A549 (cell line): Measurements from ENCODE around the gene TMEM232. TPM values are rescaled to one million over a fixed set of nuclear protein-coding genes. Genes with fewer than 3 reads are reported as not detected.

Experiments used
- ATAC-seq, 2 experiments: fragments of 200-7000 bp in 1 of 2; fragments of >200 bp in 1 of 2; cut with Nextera tagmentation in 1 of 2; cut with Tn5 transposase in 1 of 2; 3 replicates each; pipeline versions ENCODE4 v1.8.0 to v1.9.1; 2018 to 2020; ENCODE audit warnings: mild to moderate bottlenecking in 1 of 2, moderate library complexity in 1 of 2
- CTCF ChIA-PET: fragments of 300-600 bp; sonication (Branson Sonifier 250); formaldehyde crosslinking; extraction: SDS; loops from one replicate; lab custom pipeline; 2021; ENCODE audit warnings: antibody characterized with exemption, inconsistent platforms; lab: Yijun Ruan, JAX
- POLR2A ChIA-PET: fragments of 350-600 bp; formaldehyde crosslinking; extraction: SDS; loops from one replicate; lab custom pipeline; 2021; ENCODE audit warnings: antibody characterized with exemption, inconsistent platforms; lab: Yijun Ruan, JAX
- DNase-seq, 2 experiments: peaks; one replicate each; pipeline versions ENCODE4 v3.0.0 to v3.0.0-alpha.2; 2011 to 2016; ENCODE audit warnings: low read depth in 1 of 2, low spot score in 1 of 2
- FAIRE-seq: peaks from 2 replicates; lab custom pipeline; 2011; peaks lifted over from hg19 to GRCh38; lab: Jason Lieb, UNC
- H3K27ac ChIP-seq, 2 experiments: fragments of >200 bp; sonication (Bioruptor Twin); formaldehyde crosslinking; 3 replicates each; pipeline ENCODE4 v1.5.1; 2016 to 2017
- H3K4me1 ChIP-seq: fragments of >200 bp; sonication (Bioruptor Twin); formaldehyde crosslinking; 3 replicates; pipeline ENCODE4 v1.6.1; 2016
- H3K4me2 ChIP-seq: fragments of >200 bp; sonication (Bioruptor Twin); formaldehyde crosslinking; 3 replicates; pipeline ENCODE4 v1.6.1; 2016
- H3K4me3 ChIP-seq: fragments of >200 bp; sonication (Bioruptor Twin); formaldehyde crosslinking; 3 replicates; pipeline ENCODE4 v1.5.1; 2016
- H3K9me3 ChIP-seq: fragments of >200 bp; sonication (Bioruptor Twin); formaldehyde crosslinking; 3 replicates; pipeline ENCODE4 v1.6.1; 2016
- CBX2 ChIP-seq: fragments of 200-600 bp; sonication (generic); IDR thresholded peaks from 2 replicates; pipeline ENCODE4 v1.6.1; 2016; ENCODE audit warnings: low read depth, mild to moderate bottlenecking, borderline replicate concordance
- CBX8 ChIP-seq: fragments of 200-600 bp; sonication (generic); IDR thresholded peaks from 2 replicates; pipeline ENCODE4 v1.6.1; 2016
- CTCF ChIP-seq: fragments of >200 bp; sonication (Bioruptor Twin); formaldehyde crosslinking; IDR thresholded peaks from 3 replicates; pipeline ENCODE4 v1.5.1; 2016
- EHF ChIP-seq: fragments of 250-450 bp; sonication (Bioruptor Pico); IDR thresholded peaks from 2 replicates; pipeline ENCODE4 v1.5.0; 2020; ENCODE audit warnings: mild to moderate bottlenecking
- EP300 ChIP-seq, 2 experiments: fragments of >200 bp; sonication (Bioruptor Twin); formaldehyde crosslinking; IDR thresholded peaks; 2 replicates in 1 of 2; 3 replicates in 1 of 2; pipeline ENCODE4 v1.6.1; 2016 to 2017
- ESRRA ChIP-seq: fragments of 150-350 bp; IDR thresholded peaks from 2 replicates; pipeline ENCODE4 v1.6.1; 2014; ENCODE audit warnings: mild to moderate bottlenecking, low read length, borderline replicate concordance
- GATA3 ChIP-seq: IDR thresholded peaks from 2 replicates; pipeline ENCODE4 v1.6.1; 2012; ENCODE audit warnings: borderline replicate concordance
- HDAC2 ChIP-seq: fragments of 200-600 bp; sonication (generic); IDR thresholded peaks from 2 replicates; pipeline ENCODE4 v1.6.1; 2016
- HOXA7 ChIP-seq: fragments of 250-450 bp; sonication (Bioruptor Pico); IDR thresholded peaks from 2 replicates; pipeline ENCODE4 v1.5.0; 2020; ENCODE audit warnings: mild to moderate bottlenecking, moderate library complexity
- HOXB13 ChIP-seq: fragments of 250-450 bp; sonication (Bioruptor Pico); IDR thresholded peaks from 2 replicates; pipeline ENCODE4 v1.5.0; 2020; ENCODE audit warnings: low read depth, mild to moderate bottlenecking, moderate library complexity
- KDM1A ChIP-seq: fragments of 200-600 bp; sonication (generic); IDR thresholded peaks from 2 replicates; pipeline ENCODE4 v1.6.1; 2016; ENCODE audit warnings: low read depth, mild to moderate bottlenecking
- MAX ChIP-seq: IDR thresholded peaks from 2 replicates; pipeline ENCODE4 v1.6.1; 2012
- MAZ ChIP-seq: fragments of 150-350 bp; IDR thresholded peaks from 2 replicates; pipeline ENCODE4 v1.6.1; 2014; ENCODE audit warnings: antibody characterized with exemption, low read depth, low read length, borderline replicate concordance
- NR3C1 ChIP-seq: fragments of >200 bp; sonication (Bioruptor Twin); formaldehyde crosslinking; IDR thresholded peaks from 3 replicates; pipeline ENCODE4 v1.6.1; 2017
- POLR2A ChIP-seq: IDR thresholded peaks from 2 replicates; pipeline ENCODE4 v1.6.1; 2012; ENCODE audit warnings: mild to moderate bottlenecking, low read length
- POLR2AphosphoS2 ChIP-seq: conservative IDR thresholded peaks from 2 replicates; pipeline ENCODE4 v1.6.1; 2012; ENCODE audit warnings: low read length, improper control_type of control experiment, inconsistent platforms
- RAD21 ChIP-seq, 2 experiments: fragments of >200 bp in 1 of 2; sonication (Bioruptor Twin) in 1 of 2; formaldehyde crosslinking in 1 of 2; IDR thresholded peaks in 1 of 2; conservative IDR thresholded peaks in 1 of 2; 2 replicates in 1 of 2; 3 replicates in 1 of 2; pipeline ENCODE4 v1.6.1; 2012 to 2018; ENCODE audit warnings: inconsistent platforms in 1 of 2
- RARB ChIP-seq: fragments of 250-450 bp; sonication (Bioruptor Pico); IDR thresholded peaks from 2 replicates; pipeline ENCODE4 v1.8.0; 2021; ENCODE audit warnings: mild to moderate bottlenecking, moderate library complexity
- RCOR1 ChIP-seq: fragments of 150-350 bp; IDR thresholded peaks from 2 replicates; pipeline ENCODE4 v1.6.1; 2014; ENCODE audit warnings: antibody characterized with exemption, low read length, low read depth
- SMC3 ChIP-seq: fragments of >200 bp; sonication (Bioruptor Twin); formaldehyde crosslinking; IDR thresholded peaks from 3 replicates; pipeline ENCODE4 v1.6.1; 2018; ENCODE audit warnings: inconsistent platforms
- TFCP2L1 ChIP-seq: fragments of 250-450 bp; sonication (Bioruptor Pico); IDR thresholded peaks from 2 replicates; pipeline ENCODE4 v1.5.0; 2021; ENCODE audit warnings: mild to moderate bottlenecking
- ZSCAN20 ChIP-seq: fragments of 250-450 bp; sonication (Bioruptor Pico); IDR thresholded peaks from 2 replicates; pipeline ENCODE4 v1.8.0; 2022; ENCODE audit warnings: mild to moderate bottlenecking, moderate library complexity
- WGBS: methylation state at CpG from one replicate; pipeline ENCODE4 v1.1.6; 2017; ENCODE audit errors: missing lambda C conversion rate; 5-methylcytosine and 5-hydroxymethylcytosine counted together
- polyA plus RNA-seq, 4 experiments: library from polyadenylated mRNA; depleted of rRNA in 3 of 4; stranded (reverse); fragments of >200 nt; fragmentation: RNase III in 1 of 4; extraction: RNeasy Plus Mini Kit Qiagen cat#74134 plus additional on column Dnase treatment in 1 of 4; gene quantifications; 2 replicates in 3 of 4; 3 replicates in 1 of 4; pipeline ENCODE4 v1.2.3, GENCODE V29; 2011 to 2017
- TF ChIP-seq, protein P1 (sequence below): fragments of 250-450 bp; sonication (Bioruptor Pico); IDR thresholded peaks from 2 replicates; pipeline ENCODE4 v1.5.0; 2021; ENCODE audit warnings: mild to moderate bottlenecking, moderate library complexity, borderline replicate concordance
- TF ChIP-seq, protein P2 (sequence below): fragments of >200 bp; sonication (Bioruptor Twin); formaldehyde crosslinking; IDR thresholded peaks from 2 replicates; pipeline ENCODE4 v1.6.1; 2016

Gene TMEM232
- polyA plus RNA-seq, 2 of the 4 experiments (the other 2 are of a cell fraction): 0.12 to 0.39 TPM

DNA sequence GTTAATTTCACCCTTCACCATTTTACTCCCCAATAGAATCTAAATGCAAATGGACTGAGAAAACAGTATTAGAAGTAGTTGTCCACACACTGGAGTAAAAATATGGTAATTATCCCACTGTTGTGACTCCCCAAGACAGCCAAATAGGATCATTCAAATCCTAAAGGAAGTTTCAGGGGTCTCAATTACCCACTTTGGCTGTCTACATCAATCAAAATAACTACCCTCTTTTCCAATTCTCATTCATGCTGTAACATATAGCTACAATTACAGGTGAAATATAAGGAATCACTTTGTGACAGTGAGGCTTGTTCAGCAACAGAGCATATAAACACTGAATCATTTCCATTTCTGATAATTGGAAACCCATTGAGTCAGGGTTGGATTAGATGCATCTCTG, 220.1 kb downstream of the TMEM232 start:
- no peak for FAIRE-seq
- H3K27ac ChIP-seq: no peak overlapping the region
- H3K4me2 ChIP-seq: no peak overlapping the region
- POLR2A ChIA-PET: no interaction called here
- no peaks in the 10 kb centered on the region for H3K9me3 ChIP-seq
- no peak for TF ChIP-seq POLR2A
- TF ChIP-seq KDM1A: no peak
- TF ChIP-seq HOXA7 (CRISPR knock-in tag): no peak
- TF ChIP-seq, all 56 proteins: peak for 0
- CTCF ChIA-PET: no interaction called here
- DNase-seq (no peak), ATAC-seq (no peak)
- no peak overlapping the region for H3K4me3 ChIP-seq
- H3K4me1 ChIP-seq: no peaks in the 10 kb centered on the region

DNA sequence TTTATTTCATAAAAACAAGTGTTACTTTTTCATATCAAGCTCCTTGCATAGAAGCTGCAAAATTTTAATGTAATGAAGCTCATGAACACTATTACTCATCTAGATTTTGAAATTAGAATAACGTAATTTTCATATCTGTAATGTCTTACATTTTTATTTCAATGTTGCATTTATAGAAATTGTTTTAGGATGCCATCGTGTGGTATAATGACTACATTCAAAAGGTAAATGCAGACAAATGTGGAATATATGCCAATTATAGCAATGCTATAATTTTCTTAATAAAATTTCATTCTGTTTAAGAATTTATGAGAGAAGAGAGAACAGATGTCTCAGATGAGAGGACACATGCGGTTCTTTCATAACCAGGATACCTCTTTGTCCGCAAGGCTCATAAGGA, 230.2 kb downstream of the TMEM232 start:
- DNase-seq (no peak), FAIRE-seq (no peak), ATAC-seq (no peak)
- Histone ChIP-seq H3K4me3 (no peak overlapping the region), H3K4me2 (no peak overlapping the region), H3K4me1 (no peaks in the 10 kb centered on the region), H3K27ac (no peak overlapping the region), H3K9me3 (no peaks in the 10 kb centered on the region)
- CTCF ChIA-PET: no interaction called here
- POLR2A ChIA-PET: no interaction called here
- 50% methylated on average over 4 of the region's 4 CpGs for WGBS
- TF ChIP-seq CBX8 (no peak), POLR2AphosphoS2 (no peak), ZSCAN20 (no peak), HOXA7 (CRISPR knock-in tag) (no peak), RAD21 (conservative IDR thresholded peaks at IDR 0.05 in 1 of 2, IDR thresholded peaks at IDR 0.05 in 1 of 2) (no peak), NR3C1 (no peak), SMC3 (no peak), EP300 (IDR thresholded peaks at IDR 0.05) (no peak), HOXB13 (no peak), RCOR1 (no peak), POLR2A (no peak), MAX (no peak)
- TF ChIP-seq, protein P1, sequence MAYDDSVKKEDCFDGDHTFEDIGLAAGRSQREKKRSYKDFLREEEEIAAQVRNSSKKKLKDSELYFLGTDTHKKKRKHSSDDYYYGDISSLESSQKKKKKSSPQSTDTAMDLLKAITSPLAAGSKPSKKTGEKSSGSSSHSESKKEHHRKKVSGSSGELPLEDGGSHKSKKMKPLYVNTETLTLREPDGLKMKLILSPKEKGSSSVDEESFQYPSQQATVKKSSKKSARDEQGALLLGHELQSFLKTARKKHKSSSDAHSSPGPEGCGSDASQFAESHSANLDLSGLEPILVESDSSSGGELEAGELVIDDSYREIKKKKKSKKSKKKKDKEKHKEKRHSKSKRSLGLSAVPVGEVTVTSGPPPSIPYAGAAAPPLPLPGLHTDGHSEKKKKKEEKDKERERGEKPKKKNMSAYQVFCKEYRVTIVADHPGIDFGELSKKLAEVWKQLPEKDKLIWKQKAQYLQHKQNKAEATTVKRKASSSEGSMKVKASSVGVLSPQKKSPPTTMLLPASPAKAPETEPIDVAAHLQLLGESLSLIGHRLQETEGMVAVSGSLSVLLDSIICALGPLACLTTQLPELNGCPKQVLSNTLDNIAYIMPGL (CRISPR knock-in tag): no peak

- POLR2A ChIA-PET: no interaction called here
- no peak overlapping the region for H3K4me3 ChIP-seq
- FAIRE-seq: no peak
Measured at GRCh38 chr5:110492446-110492845, 234.0 kb downstream of the TMEM232 start.

More at GRCh38 chr5:110492446-110492845, 234.0 kb downstream of the TMEM232 start:
- DNase-seq (no peak), ATAC-seq (no peak)
- Histone ChIP-seq H3K4me1 (no peaks in the 10 kb centered on the region), H3K4me2 (no peak overlapping the region), H3K9me3 (no peaks in the 10 kb centered on the region), H3K27ac (no peak overlapping the region)
- CTCF ChIA-PET: no interaction called here
- TF ChIP-seq RARB (CRISPR knock-in tag) (no peak), HDAC2 (no peak), MAZ (no peak), TFCP2L1 (CRISPR knock-in tag) (no peak), POLR2A (no peak), EHF (CRISPR knock-in tag) (no peak), ESRRA (no peak), MAX (no peak), CTCF (no peak), GATA3 (no peak), CBX2 (no peak)
- TF ChIP-seq, protein P2, sequence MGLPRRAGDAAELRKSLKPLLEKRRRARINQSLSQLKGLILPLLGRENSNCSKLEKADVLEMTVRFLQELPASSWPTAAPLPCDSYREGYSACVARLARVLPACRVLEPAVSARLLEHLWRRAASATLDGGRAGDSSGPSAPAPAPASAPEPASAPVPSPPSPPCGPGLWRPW: no peak
